Measurements from ENCODE around the gene UBE2M.

The UBE2M gene

DNA sequence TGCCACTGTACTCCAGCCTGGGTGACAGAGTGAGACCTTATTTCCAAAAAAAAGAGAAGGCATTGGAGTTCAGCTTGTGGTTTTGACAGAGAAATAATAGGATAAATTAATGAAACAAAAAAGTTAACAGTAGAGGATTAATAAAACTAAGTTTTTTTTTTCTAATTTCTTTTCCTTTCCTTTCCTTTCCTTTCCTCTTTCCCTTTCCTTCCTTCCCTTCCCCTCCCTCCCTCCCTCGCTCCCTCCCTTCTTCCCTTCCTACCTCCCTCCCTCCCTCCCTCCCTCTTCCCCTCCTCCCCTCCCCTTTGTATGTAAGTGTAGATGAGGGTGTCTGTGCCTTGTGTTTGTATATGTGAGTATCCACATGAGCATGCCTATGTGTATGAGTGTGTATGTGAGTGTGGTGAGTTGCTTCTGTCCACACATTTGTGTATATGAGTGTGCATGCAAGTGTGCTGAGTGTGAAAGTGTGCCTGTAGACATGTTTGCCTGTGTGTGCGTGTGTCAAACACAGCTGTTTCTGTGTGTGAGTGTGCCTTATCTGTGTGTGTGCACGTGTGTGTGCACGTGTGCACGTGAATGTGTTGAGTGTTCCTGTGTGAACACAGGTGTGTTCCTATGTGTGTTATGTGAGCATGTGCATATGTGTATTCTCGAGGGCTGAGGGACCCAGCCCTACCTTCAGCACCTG lies 27.2 kb upstream of the UBE2M start:
- no peak overlapping the region for H3K4me2 ChIP-seq (ENCODE audit: insufficient read depth, low read length)
- peaks cover 32% of the 10 kb centered on the region for H3K36me3 ChIP-seq (ENCODE audit: insufficient read depth, low read length)
- H3K27me3 ChIP-seq (ENCODE audit: insufficient read depth, low read length, poor library complexity) = no peaks in the 10 kb centered on the region
- H3K9ac ChIP-seq (ENCODE audit: low read depth, low read length) = no peak overlapping the region
- H3K27ac ChIP-seq (ENCODE audit: low read length) = no peak overlapping the region
- H3K4me3 ChIP-seq (ENCODE audit: low read depth in 1 of 2, low read length in 2 of 2) = no peak overlapping the region
- DNase-seq (no peak), ATAC-seq (ENCODE audit: insufficient read depth, low read depth) (no peak)
- H3K79me2 ChIP-seq (ENCODE audit: insufficient read depth, low read length) = no peaks in the 10 kb centered on the region; the same call in 1 of the 2 replicates
- H2AFZ ChIP-seq (ENCODE audit: low read depth, low read length) = no peak overlapping the region
- H3K9me3 ChIP-seq (ENCODE audit: insufficient read depth, low read length, severe bottlenecking) = no peaks in the 10 kb centered on the region
- H4K20me1 ChIP-seq (ENCODE audit: insufficient read depth, low read length) = 0 out of 2 replicates have a peak, but pooled peaks cover 3% of the 10 kb centered on the region
- TF ChIP-seq, protein P1, sequence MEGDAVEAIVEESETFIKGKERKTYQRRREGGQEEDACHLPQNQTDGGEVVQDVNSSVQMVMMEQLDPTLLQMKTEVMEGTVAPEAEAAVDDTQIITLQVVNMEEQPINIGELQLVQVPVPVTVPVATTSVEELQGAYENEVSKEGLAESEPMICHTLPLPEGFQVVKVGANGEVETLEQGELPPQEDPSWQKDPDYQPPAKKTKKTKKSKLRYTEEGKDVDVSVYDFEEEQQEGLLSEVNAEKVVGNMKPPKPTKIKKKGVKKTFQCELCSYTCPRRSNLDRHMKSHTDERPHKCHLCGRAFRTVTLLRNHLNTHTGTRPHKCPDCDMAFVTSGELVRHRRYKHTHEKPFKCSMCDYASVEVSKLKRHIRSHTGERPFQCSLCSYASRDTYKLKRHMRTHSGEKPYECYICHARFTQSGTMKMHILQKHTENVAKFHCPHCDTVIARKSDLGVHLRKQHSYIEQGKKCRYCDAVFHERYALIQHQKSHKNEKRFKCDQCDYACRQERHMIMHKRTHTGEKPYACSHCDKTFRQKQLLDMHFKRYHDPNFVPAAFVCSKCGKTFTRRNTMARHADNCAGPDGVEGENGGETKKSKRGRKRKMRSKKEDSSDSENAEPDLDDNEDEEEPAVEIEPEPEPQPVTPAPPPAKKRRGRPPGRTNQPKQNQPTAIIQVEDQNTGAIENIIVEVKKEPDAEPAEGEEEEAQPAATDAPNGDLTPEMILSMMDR (IDR thresholded peaks at IDR 0.05; ENCODE audit: borderline replicate concordance, extremely low read depth, low read length, poor library complexity, severe bottlenecking) = no peak
- no peak for TF ChIP-seq EZH2 (IDR thresholded peaks at IDR 0.05; ENCODE audit: borderline replicate concordance, low read depth, low read length, severe bottlenecking)
- no peaks in the 10 kb centered on the region for H3K4me1 ChIP-seq (ENCODE audit: insufficient read depth, low read length)

DNA sequence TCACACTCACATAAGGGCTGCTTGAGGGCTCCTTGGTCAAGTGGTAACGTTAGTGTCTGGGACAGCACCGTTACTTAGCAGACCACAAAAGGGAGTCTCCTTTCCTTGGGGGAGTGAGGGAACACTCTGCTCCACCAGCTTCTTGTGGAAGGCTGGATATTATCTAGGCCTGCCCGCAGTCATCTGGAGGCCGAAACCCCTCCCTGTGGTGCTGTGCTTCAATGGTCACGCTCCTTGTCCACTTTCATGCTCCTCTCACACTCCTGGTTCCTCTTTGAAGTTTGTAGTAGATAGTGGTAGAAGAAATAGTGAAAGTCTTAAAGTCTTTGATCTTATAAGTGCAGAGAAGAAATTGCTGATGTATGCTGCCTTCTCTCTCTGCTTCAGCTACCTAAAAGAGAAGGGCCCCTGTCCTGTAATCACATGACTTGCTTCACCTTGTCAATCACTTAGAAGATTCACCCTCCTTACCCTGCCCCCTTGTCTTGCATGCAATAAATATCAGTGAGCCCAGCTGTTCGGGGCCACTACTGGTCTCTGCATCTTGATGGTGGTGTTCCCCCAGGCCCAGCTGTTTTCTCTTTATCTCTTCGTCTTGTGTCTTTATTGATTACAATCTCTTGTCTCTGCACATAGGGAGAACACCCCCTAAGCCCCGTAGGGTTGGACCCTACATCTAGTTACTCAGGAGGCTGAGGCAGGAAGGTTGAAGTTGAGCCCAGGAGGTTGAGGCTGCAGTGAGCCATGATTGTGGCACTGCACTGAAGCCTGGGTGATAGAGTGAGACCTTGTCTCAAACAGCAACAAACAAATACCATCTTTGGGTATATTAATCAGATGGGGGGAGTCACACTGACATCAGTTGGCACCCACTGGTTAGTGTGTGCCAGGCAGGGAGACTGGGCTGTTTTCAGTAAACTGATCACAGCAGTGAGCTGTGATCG lies 26.4 kb upstream of the UBE2M start:
- H4K20me1 ChIP-seq (ENCODE audit: insufficient read depth, low read length) = 0 out of 2 replicates have a peak, but pooled peaks cover 3% of the 10 kb centered on the region
- DNase-seq = no peak
- H2AFZ ChIP-seq (ENCODE audit: low read depth, low read length) = no peak overlapping the region
- H3K9ac ChIP-seq (ENCODE audit: low read depth, low read length) = no peak overlapping the region
- ATAC-seq (ENCODE audit: insufficient read depth, low read depth) = no peak
- H3K4me1 ChIP-seq (ENCODE audit: insufficient read depth, low read length) = no peaks in the 10 kb centered on the region
- H3K79me2 ChIP-seq (ENCODE audit: insufficient read depth, low read length) = peaks cover 2% of the 10 kb centered on the region
- no peak overlapping the region for H3K4me2 ChIP-seq (ENCODE audit: insufficient read depth, low read length)
- TF ChIP-seq, protein P1 (IDR thresholded peaks at IDR 0.05; ENCODE audit: borderline replicate concordance, extremely low read depth, low read length, poor library complexity, severe bottlenecking) = no peak
- TF ChIP-seq EZH2 (IDR thresholded peaks at IDR 0.05; ENCODE audit: borderline replicate concordance, low read depth, low read length, severe bottlenecking) = no peak
- no peaks in the 10 kb centered on the region for H3K9me3 ChIP-seq (ENCODE audit: insufficient read depth, low read length, severe bottlenecking)
- H3K36me3 ChIP-seq (ENCODE audit: insufficient read depth, low read length) = peaks cover 32% of the 10 kb centered on the region
- no peak overlapping the region for H3K4me3 ChIP-seq (ENCODE audit: low read depth in 1 of 2, low read length in 2 of 2)
- no peak overlapping the region for H3K27ac ChIP-seq (ENCODE audit: low read length)
- H3K27me3 ChIP-seq (ENCODE audit: insufficient read depth, low read length, poor library complexity) = no peaks in the 10 kb centered on the region

DNA sequence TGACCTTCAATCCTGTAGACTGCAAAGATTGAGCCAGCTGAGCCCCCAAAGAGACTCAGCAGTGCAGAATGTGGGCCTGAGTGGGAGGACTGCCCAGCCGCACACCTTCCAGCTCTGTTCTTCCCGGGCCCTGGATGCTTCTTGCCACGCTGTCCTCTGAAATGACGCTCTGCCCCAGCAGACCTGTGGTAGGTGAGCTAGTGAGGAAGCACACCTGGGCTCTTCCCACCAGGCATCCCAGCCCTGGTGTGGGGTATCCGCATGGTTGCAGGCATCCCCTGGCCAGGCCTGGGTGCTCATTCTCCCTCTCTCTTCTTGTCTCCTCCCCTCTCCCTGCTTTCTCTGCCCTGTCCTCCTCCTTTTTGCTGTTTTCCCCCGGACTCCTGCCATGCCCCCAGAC lies 24.6 kb upstream of the UBE2M start:
- Histone ChIP-seq H3K36me3 (ENCODE audit: insufficient read depth, low read length) (peaks cover 35% of the 10 kb centered on the region), H3K4me2 (ENCODE audit: insufficient read depth, low read length) (no peak overlapping the region), H3K27ac (ENCODE audit: low read length) (no peak overlapping the region), H3K4me3 (ENCODE audit: low read depth in 1 of 2, low read length in 2 of 2) (no peak overlapping the region), H2AFZ (ENCODE audit: low read depth, low read length) (no peak overlapping the region), H3K4me1 (ENCODE audit: insufficient read depth, low read length) (peaks cover 3% of the 10 kb centered on the region; the same call in 1 of the 2 replicates), H3K9ac (ENCODE audit: low read depth, low read length) (no peak overlapping the region), H3K27me3 (ENCODE audit: insufficient read depth, low read length, poor library complexity) (no peaks in the 10 kb centered on the region), H3K79me2 (ENCODE audit: insufficient read depth, low read length) (peaks cover 12% of the 10 kb centered on the region), H3K9me3 (ENCODE audit: insufficient read depth, low read length, severe bottlenecking) (no peaks in the 10 kb centered on the region), H4K20me1 (ENCODE audit: insufficient read depth, low read length) (0 out of 2 replicates have a peak, but pooled peaks cover 9% of the 10 kb centered on the region)
- ATAC-seq (ENCODE audit: insufficient read depth, low read depth) = no peak
- no peak for TF ChIP-seq EZH2 (IDR thresholded peaks at IDR 0.05; ENCODE audit: borderline replicate concordance, low read depth, low read length, severe bottlenecking)
- TF ChIP-seq, protein P1 (IDR thresholded peaks at IDR 0.05; ENCODE audit: borderline replicate concordance, extremely low read depth, low read length, poor library complexity, severe bottlenecking) = no peak
- no peak for DNase-seq

All from DND-41 (cell line).